Muscle of leg (tissue), 11 donors: ENCODE results near the gene KCNQ1. TPM values are rescaled to one million over a fixed set of nuclear protein-coding genes. Genes with fewer than 3 reads are reported as not detected.

Experiments
- DNase-seq: peaks from one replicate; pipeline ENCODE4 v3.0.0; 2013
- H3K27ac ChIP-seq: one replicate; pipeline ENCODE4 v1.5.1; 2013; ENCODE audit warnings: mild to moderate bottlenecking, low read length, control low read depth
- H3K27me3 ChIP-seq: one replicate; pipeline ENCODE4 v1.6.1; 2013; ENCODE audit warnings: low read length; ENCODE audit not compliant: control insufficient read depth, insufficient read depth
- H3K36me3 ChIP-seq: one replicate; pipeline ENCODE4 v1.6.1; 2013; ENCODE audit warnings: low read length; ENCODE audit not compliant: control insufficient read depth, insufficient read depth
- H3K4me1 ChIP-seq: one replicate; pipeline ENCODE4 v1.6.1; 2013; ENCODE audit warnings: low read length; ENCODE audit not compliant: control insufficient read depth, insufficient read depth
- H3K4me3 ChIP-seq: one replicate; pipeline ENCODE4 v1.5.1; 2013; ENCODE audit warnings: low read length, control low read depth
- H3K9me3 ChIP-seq: replicated peaks from 2 replicates; pipeline ENCODE4 v1.6.1; 2013; ENCODE audit warnings: low read depth, low read length; ENCODE audit not compliant: control insufficient read depth
- WGBS: methylation state at CpG from one replicate; pipeline ENCODE4 v1.1.5; 2013; ENCODE audit warnings: missing lambda C conversion rate; ENCODE audit not compliant: insufficient coverage; 5-methylcytosine and 5-hydroxymethylcytosine counted together
- polyA plus RNA-seq, 8 donors: library from polyadenylated mRNA; unstranded; fragments of 120-200 nt; gene quantifications; one replicate each; pipeline versions ENCODE4 v1.2.1 to v1.2.3, GENCODE V29; 2013; ENCODE audit warnings: inconsistent platforms in 1 of 8, low replicate concordance in 1 of 8; ENCODE audit not compliant: insufficient read length in 8 of 8, insufficient read depth in 1 of 8
- total RNA-seq: library from RNA; stranded (reverse); fragments of 120-200 nt; gene quantifications from one replicate; pipeline ENCODE4 v1.2.4, GENCODE V29; 2013

The KCNQ1 gene
- total and polyA plus RNA-seq, 9 donors = 0.84 to 4.1 (median 2.6) TPM

- Histone ChIP-seq H3K27me3 (peaks cover 2% of the 10 kb centered on the region), H3K36me3 (no peaks in the 10 kb centered on the region), H3K4me1 (peaks cover 51% of the 10 kb centered on the region), H3K9me3 (peaks cover 26% of the 10 kb centered on the region), H3K4me3 (no peak overlapping the region), H3K27ac (peak overlapping the region; percentile 95)
- WGBS = 25% methylated on average over 2 of the region's 4 CpGs
- peak; percentile 48 for DNase-seq
These were observed 381.9 kb downstream of the KCNQ1 start for GRCh38 chr11:2826679-2827056.

- Histone ChIP-seq H3K36me3 (no peaks in the 10 kb centered on the region), H3K27me3 (peaks cover 2% of the 10 kb centered on the region)
- no peak for DNase-seq
These were observed 382.4 kb downstream of the KCNQ1 start for GRCh38 chr11:2827256-2827655.

GRCh38 chr11:2827792-2828191 lies 383.0 kb downstream of the KCNQ1 start:
- peaks cover 51% of the 10 kb centered on the region for H3K4me1 ChIP-seq

More at GRCh38 chr11:2827256-2827655, 382.4 kb downstream of the KCNQ1 start:
- Histone ChIP-seq H3K27ac (peak overlapping the region; percentile 95), H3K4me1 (peaks cover 51% of the 10 kb centered on the region), H3K4me3 (no peak overlapping the region), H3K9me3 (peaks cover 26% of the 10 kb centered on the region)
- WGBS = 93% methylated on average over 7 of the region's 12 CpGs

GRCh38 chr11:2828585-2829330 lies 383.9 kb downstream of the KCNQ1 start:
- H3K4me1 ChIP-seq = peaks cover 57% of the 10 kb centered on the region
- 83% methylated on average over 1 of the region's 4 CpGs for WGBS
- H3K4me3 ChIP-seq = no peak overlapping the region
- H3K36me3 ChIP-seq = no peaks in the 10 kb centered on the region
- H3K27me3 ChIP-seq = no peaks in the 10 kb centered on the region
- H3K27ac ChIP-seq = no peak overlapping the region
- H3K9me3 ChIP-seq = peaks cover 17% of the 10 kb centered on the region
- DNase-seq = no peak

More at GRCh38 chr11:2827792-2828191, 383.0 kb downstream of the KCNQ1 start:
- peaks cover 2% of the 10 kb centered on the region for H3K27me3 ChIP-seq
- H3K27ac ChIP-seq = no peak overlapping the region
- no peak overlapping the region for H3K4me3 ChIP-seq
- 81% methylated on average over 10 of the region's 10 CpGs for WGBS
- H3K9me3 ChIP-seq = peaks cover 25% of the 10 kb centered on the region
- DNase-seq = no peak
- H3K36me3 ChIP-seq = no peaks in the 10 kb centered on the region

- 86% methylated on average over 5 of the region's 8 CpGs for WGBS
- no peak overlapping the region for H3K27ac ChIP-seq
- no peaks in the 10 kb centered on the region for H3K27me3 ChIP-seq
These were observed 385.4 kb downstream of the KCNQ1 start for GRCh38 chr11:2830030-2830812.

GRCh38 chr11:2830886-2831285 lies 386.1 kb downstream of the KCNQ1 start:
- Histone ChIP-seq H3K27ac (no peak overlapping the region), H3K27me3 (no peaks in the 10 kb centered on the region), H3K9me3 (peaks cover 17% of the 10 kb centered on the region), H3K36me3 (no peaks in the 10 kb centered on the region), H3K4me1 (peaks cover 54% of the 10 kb centered on the region), H3K4me3 (no peak overlapping the region)
- no peak for DNase-seq
- 88% methylated on average over 6 of the region's 8 CpGs for WGBS

More at GRCh38 chr11:2830030-2830812, 385.4 kb downstream of the KCNQ1 start:
- Histone ChIP-seq H3K36me3 (no peaks in the 10 kb centered on the region), H3K4me1 (peaks cover 57% of the 10 kb centered on the region), H3K4me3 (no peak overlapping the region), H3K9me3 (peaks cover 17% of the 10 kb centered on the region)
- no peak for DNase-seq

GRCh38 chr11:2831781-2832532 lies 387.1 kb downstream of the KCNQ1 start:
- Histone ChIP-seq H3K4me3 (no peak overlapping the region), H3K27me3 (no peaks in the 10 kb centered on the region), H3K36me3 (no peaks in the 10 kb centered on the region), H3K9me3 (peaks cover 17% of the 10 kb centered on the region), H3K4me1 (peaks cover 54% of the 10 kb centered on the region), H3K27ac (no peak overlapping the region)
- no peak for DNase-seq
- WGBS = 83% methylated on average over 8 of the region's 14 CpGs

GRCh38 chr11:2832533-2833020 lies 387.8 kb downstream of the KCNQ1 start:
- 73% methylated on average over 6 of the region's 8 CpGs for WGBS
- Histone ChIP-seq H3K27me3 (no peaks in the 10 kb centered on the region), H3K9me3 (peaks cover 17% of the 10 kb centered on the region), H3K36me3 (no peaks in the 10 kb centered on the region), H3K4me1 (peaks cover 54% of the 10 kb centered on the region), H3K27ac (no peak overlapping the region), H3K4me3 (no peak overlapping the region)
- DNase-seq = no peak

GRCh38 chr11:2833051-2833715 lies 388.4 kb downstream of the KCNQ1 start:
- 85% methylated on average over 12 of the region's 14 CpGs for whole genome bisulfite sequencing
- H3K27ac ChIP-seq = no peak overlapping the region
- H3K9me3 ChIP-seq = peaks cover 14% of the 10 kb centered on the region
- no peaks in the 10 kb centered on the region for H3K36me3 ChIP-seq
- H3K27me3 ChIP-seq = no peaks in the 10 kb centered on the region
- H3K4me1 ChIP-seq = peaks cover 54% of the 10 kb centered on the region
- H3K4me3 ChIP-seq = no peak overlapping the region
- no peak for DNase-seq
